ENCODE data around the gene ARHGAP32. TPM values are rescaled to one million over a fixed set of nuclear protein-coding genes. Genes with fewer than 3 reads are reported as not detected.

Gene ARHGAP32
- polyA plus RNA-seq, 1 of the 3 experiments (the other 2 are of a cell fraction), result 4.8 TPM

GRCh38 chr11:129143335-129143734 lies 48.8 kb downstream of the ARHGAP32 start:
- Histone ChIP-seq H3K4me2 (peak overlapping the region; percentile 71), H2AFZ (ENCODE audit: low read depth) (peak overlapping the region; percentile 69; the same call in 1 of the 2 replicates), H3K79me2 (ENCODE audit: insufficient read depth) (peaks cover 53% of the 10 kb centered on the region), H4K20me1 (ENCODE audit: insufficient read depth) (no peaks in the 10 kb centered on the region), H3K9ac (peak overlapping the region; percentile 75; the same call in 1 of the 2 replicates), H3K27me3 (ENCODE audit: insufficient read depth) (no peaks in the 10 kb centered on the region), H3K9me3 (no peaks in the 10 kb centered on the region), H3K4me3 (ENCODE audit: low read depth in 2 of 2, low read length in 1 of 2) (peak overlapping the region; percentile 2 to 35; a peak in 3 of 4 replicates), H3K9me2 (no peaks in the 10 kb centered on the region), H3K27ac (ENCODE audit: low read depth in 2 of 2, low read length in 1 of 2) (peak overlapping the region; percentile 56 to 95; a peak in 3 of 4 replicates), H3K4me1 (ENCODE audit: control insufficient read depth in 1 of 2, insufficient read depth in 2 of 2, low read depth in 1 of 2, low read length in 1 of 2) (peaks cover 5 to 31% of the 10 kb centered on the region in 2 experiments; a peak in 3 of 4 replicates), H3F3A (replicated peaks; ENCODE audit: insufficient read depth) (peaks cover 22% of the 10 kb centered on the region), H3K36me3 (replicated peaks in 1 of 2; ENCODE audit: control insufficient read depth in 1 of 2, insufficient read depth in 2 of 2, low read length in 1 of 2) (peaks cover 0 to 4% of the 10 kb centered on the region in 2 experiments)
- CTCF ChIA-PET, result interaction anchor here (1.5 kb wide), 1 partner anchor 26 kb away, joined by 5 read pairs; no protein-coding TSS in a partner anchor
- TF ChIP-seq PBX3 (IDR thresholded peaks at IDR 0.05), result peak; percentile 81
- peak; percentile 99 for TF ChIP-seq JUND (IDR thresholded peaks at IDR 0.05)
- 0 out of 2 replicates have a peak, but pooled peaks have one; percentile 29 for TF ChIP-seq REST (IDR thresholded peaks at IDR 0.05; ENCODE audit: low read depth, low read length)
- no peak for TF ChIP-seq YY1 (IDR thresholded peaks at IDR 0.05; ENCODE audit: low read depth)
- no peak for TF ChIP-seq MXI1 (IDR thresholded peaks at IDR 0.05; ENCODE audit: low read depth, low read length)
- TF ChIP-seq FOSL2 (IDR thresholded peaks at IDR 0.05; ENCODE audit: borderline replicate concordance, low read depth), result peak; percentile 100
- TF ChIP-seq CTCF (IDR thresholded peaks at IDR 0.05), result no peak
- peak; percentile 72; the same call in 1 of the 2 replicates for TF ChIP-seq POLR2AphosphoS5 (IDR thresholded peaks at IDR 0.05; ENCODE audit: low read depth, low read length)
- TF ChIP-seq FOXM1 (IDR thresholded peaks at IDR 0.05; ENCODE audit: low read depth), result peak; percentile 74; the same call in 1 of the 2 replicates
- TF ChIP-seq CHD2 (IDR thresholded peaks at IDR 0.05; ENCODE audit: low read length, partially characterized antibody), result no peak
- TF ChIP-seq MEF2A (IDR thresholded peaks at IDR 0.05; ENCODE audit: borderline replicate concordance, low read depth), result peak; percentile 80
- no peak for TF ChIP-seq GABPA (IDR thresholded peaks at IDR 0.05; ENCODE audit: low read depth)
- TF ChIP-seq MAX (IDR thresholded peaks at IDR 0.05; ENCODE audit: low read depth), result peak; percentile 81
- TF ChIP-seq RCOR1 (IDR thresholded peaks at IDR 0.05; ENCODE audit: low read length), result no peak
- peak; percentile 91 for TF ChIP-seq TCF12 (IDR thresholded peaks at IDR 0.05)
- TF ChIP-seq EP300 (IDR thresholded peaks at IDR 0.05; ENCODE audit: borderline replicate concordance in 1 of 2, low read depth in 1 of 2, low read length in 1 of 2), result peak in 1 of 2 experiments; percentile 93; a peak in 2 of 4 replicates
- peak; percentile 84 for TF ChIP-seq ZBTB33 (IDR thresholded peaks at IDR 0.05; ENCODE audit: borderline replicate concordance, low read depth)
- peak; percentile 89; the same call in 1 of the 2 replicates for TF ChIP-seq RXRA (IDR thresholded peaks at IDR 0.05; ENCODE audit: borderline replicate concordance, low read depth)
- peak; percentile 78 for TF ChIP-seq TEAD4 (IDR thresholded peaks at IDR 0.05; ENCODE audit: borderline replicate concordance, insufficient read depth)
- peak; percentile 77 for TF ChIP-seq NFIC (IDR thresholded peaks at IDR 0.05; ENCODE audit: borderline replicate concordance)
- TF ChIP-seq RFX5 (IDR thresholded peaks at IDR 0.05; ENCODE audit: low read length), result no peak
- TF ChIP-seq TAF1 (IDR thresholded peaks at IDR 0.05; ENCODE audit: borderline replicate concordance, low read depth, low read length), result peak; percentile 47; the same call in 1 of the 2 replicates
- no peak for DNase-seq
- POLR2A ChIA-PET, result no interaction called here
- WGBS (ENCODE audit: low lambda C conversion rate), result 13% methylated on average over 8 of the region's 8 CpGs
